ENCODE results near the gene SLC25A23. TPM values are rescaled to one million over a fixed set of nuclear protein-coding genes. Genes with fewer than 3 reads are reported as not detected.
A peak's percentile ranks its signal among the peaks of the same experiment; 100 is the strongest.

SLC25A23 gene
- total RNA-seq, 1 donor from 2014 or later: 16.0 TPM

- no peak overlapping the region for H2AFZ ChIP-seq (replicated peaks)
- H3K27ac Mint-ChIP-seq: no peak overlapping the region
- TF ChIP-seq CTCF (IDR thresholded peaks at IDR 0.05): no peak
- no peak for TF ChIP-seq EZH2phosphoT487 (IDR thresholded peaks at IDR 0.05)
- TF ChIP-seq EZH2 (IDR thresholded peaks at IDR 0.05): no peak
- H3K4me3 Mint-ChIP-seq: no peak overlapping the region
- no peak overlapping the region for H3K27ac ChIP-seq
- H3K36me3 Mint-ChIP-seq: no peaks in the 10 kb centered on the region
- no peaks in the 10 kb centered on the region for H3K27me3 ChIP-seq
- no peak overlapping the region for H3K9ac ChIP-seq
- no peak overlapping the region for H3K4me3 ChIP-seq
- no peaks in the 10 kb centered on the region for H3K9me3 ChIP-seq (ENCODE audit: low read depth)
- no peak for DNase-seq (ENCODE audit: low spot score)
- H3K4me1 ChIP-seq: peaks cover 2% of the 10 kb centered on the region
- H3K79me2 ChIP-seq (ENCODE audit: low read depth): no peaks in the 10 kb centered on the region
- H3K27me3 Mint-ChIP-seq (ENCODE audit: insufficient read depth, low read depth): peaks cover 14% of the 10 kb centered on the region
- no peaks in the 10 kb centered on the region for H3F3A ChIP-seq (ENCODE audit: low read depth)
- peaks cover 17% of the 10 kb centered on the region for H3K4me1 Mint-ChIP-seq
- H3K36me3 ChIP-seq: no peaks in the 10 kb centered on the region
- H3K9me3 Mint-ChIP-seq: no peaks in the 10 kb centered on the region
- no peaks in the 10 kb centered on the region for H4K20me1 ChIP-seq (ENCODE audit: low read depth)
- H3K4me2 ChIP-seq: no peak overlapping the region
Observed at GRCh38 chr19:6484831-6485230, 25.2 kb upstream of the SLC25A23 start.

GRCh38 chr19:6484230-6484629 lies 24.6 kb upstream of the SLC25A23 start:
- Histone ChIP-seq H3K27ac (no peak overlapping the region), H2AFZ (replicated peaks) (no peak overlapping the region), H3K4me1 (peaks cover 2% of the 10 kb centered on the region), H3K4me2 (no peak overlapping the region), H3K9ac (no peak overlapping the region), H3K9me3 (ENCODE audit: low read depth) (no peaks in the 10 kb centered on the region), H3K27me3 (no peaks in the 10 kb centered on the region), H4K20me1 (ENCODE audit: low read depth) (no peaks in the 10 kb centered on the region), H3K79me2 (ENCODE audit: low read depth) (no peaks in the 10 kb centered on the region), H3K4me3 (no peak overlapping the region), H3K36me3 (no peaks in the 10 kb centered on the region), H3F3A (ENCODE audit: low read depth) (no peaks in the 10 kb centered on the region)
- Mint-ChIP-seq H3K27me3 (ENCODE audit: insufficient read depth, low read depth) (peaks cover 14% of the 10 kb centered on the region), H3K27ac (no peak overlapping the region), H3K4me1 (peaks cover 11% of the 10 kb centered on the region), H3K4me3 (no peak overlapping the region), H3K9me3 (no peaks in the 10 kb centered on the region), H3K36me3 (no peaks in the 10 kb centered on the region)
- TF ChIP-seq CTCF (IDR thresholded peaks at IDR 0.05) (no peak), EZH2phosphoT487 (IDR thresholded peaks at IDR 0.05) (no peak), EZH2 (IDR thresholded peaks at IDR 0.05) (no peak)
- no peak for DNase-seq (ENCODE audit: low spot score)

- Histone ChIP-seq H2AFZ (replicated peaks) (no peak overlapping the region), H3K27ac (no peak overlapping the region), H3K36me3 (no peaks in the 10 kb centered on the region), H3K4me1 (peaks cover 2% of the 10 kb centered on the region), H4K20me1 (ENCODE audit: low read depth) (no peaks in the 10 kb centered on the region), H3K4me3 (no peak overlapping the region), H3K9ac (no peak overlapping the region), H3K79me2 (ENCODE audit: low read depth) (no peaks in the 10 kb centered on the region), H3F3A (ENCODE audit: low read depth) (no peaks in the 10 kb centered on the region), H3K9me3 (ENCODE audit: low read depth) (no peaks in the 10 kb centered on the region), H3K27me3 (no peaks in the 10 kb centered on the region), H3K4me2 (no peak overlapping the region)
- Mint-ChIP-seq H3K4me3 (no peak overlapping the region), H3K27ac (peak overlapping the region; percentile 14), H3K9me3 (no peaks in the 10 kb centered on the region), H3K36me3 (no peaks in the 10 kb centered on the region), H3K4me1 (peaks cover 11% of the 10 kb centered on the region), H3K27me3 (ENCODE audit: insufficient read depth, low read depth) (peaks cover 16% of the 10 kb centered on the region)
- TF ChIP-seq EZH2 (IDR thresholded peaks at IDR 0.05): no peak
- TF ChIP-seq EZH2phosphoT487 (IDR thresholded peaks at IDR 0.05): no peak
- no peak for TF ChIP-seq CTCF (IDR thresholded peaks at IDR 0.05)
- DNase-seq (ENCODE audit: low spot score): no peak
Observed at GRCh38 chr19:6483235-6483634, 23.6 kb upstream of the SLC25A23 start.
